Coronary artery (tissue), 2 donors: Measurements from ENCODE around the gene CASZ1.

ENCODE experiments used
- DNase-seq: peaks from one replicate; pipeline ENCODE4 v3.0.0-alpha.2; 2017; ENCODE audit warnings: low spot score
- H3K27ac ChIP-seq, 2 donors: fragments of 200-600 bp; sonication (generic); one replicate each; pipeline ENCODE4 v1.5.1; 2016 to 2019
- H3K4me3 ChIP-seq: fragments of 200-600 bp; sonication (generic); 2 replicates; pipeline ENCODE4 v1.5.1; 2016; ENCODE audit warnings: mild to moderate bottlenecking, moderate library complexity
- CTCF ChIP-seq: fragments of 200-600 bp; sonication (generic); IDR thresholded peaks from one replicate; pipeline ENCODE4 v1.5.1; 2019; ENCODE audit warnings: antibody characterized with exemption

CASZ1 gene

GRCh38 chr1:10691740-10692125, 104.7 kb downstream of the CASZ1 start:
- Histone ChIP-seq H3K27ac (peak overlapping the region; percentile 28 to 50), H3K4me3 (no peak overlapping the region)
- no peak for DNase-seq
- no peak for TF ChIP-seq CTCF

GRCh38 chr1:10691075-10691739, 105.2 kb downstream of the CASZ1 start:
- TF ChIP-seq CTCF = no peak
- Histone ChIP-seq H3K27ac (no peak overlapping the region), H3K4me3 (no peak overlapping the region)
- DNase-seq = no peak

GRCh38 chr1:10690484-10690883, 106.0 kb downstream of the CASZ1 start:
- Histone ChIP-seq H3K4me3 (no peak overlapping the region), H3K27ac (no peak overlapping the region)
- no peak for DNase-seq
- no peak for TF ChIP-seq CTCF

- no peak for TF ChIP-seq CTCF
- no peak overlapping the region for H3K4me3 ChIP-seq
- H3K27ac ChIP-seq = no peak overlapping the region
- no peak for DNase-seq
These were observed 108.0 kb downstream of the CASZ1 start for GRCh38 chr1:10688409-10688786.

GRCh38 chr1:10687782-10688408, 108.6 kb downstream of the CASZ1 start:
- TF ChIP-seq CTCF = no peak
- no peak overlapping the region for H3K4me3 ChIP-seq
- H3K27ac ChIP-seq = peak overlapping the region in 1 of 2 donors; percentile 34
- no peak for DNase-seq

GRCh38 chr1:10687251-10687651, 109.2 kb downstream of the CASZ1 start:
- TF ChIP-seq CTCF = no peak
- H3K27ac ChIP-seq = peak overlapping the region in 1 of 2 donors; percentile 34
- no peak for DNase-seq
- H3K4me3 ChIP-seq = no peak overlapping the region

- no peak for TF ChIP-seq CTCF
- Histone ChIP-seq H3K4me3 (no peak overlapping the region), H3K27ac (peak overlapping the region in 1 of 2 donors; percentile 16)
- no peak for DNase-seq
These were observed 109.9 kb downstream of the CASZ1 start for GRCh38 chr1:10686404-10687040.
